Measurements from ENCODE around the gene SLC17A9.
"Not testable (repeated sequence)": the region's sequence is repeated elsewhere in the genome, so short reads cannot be mapped to it uniquely, and the experiment has no call there.

DNA sequence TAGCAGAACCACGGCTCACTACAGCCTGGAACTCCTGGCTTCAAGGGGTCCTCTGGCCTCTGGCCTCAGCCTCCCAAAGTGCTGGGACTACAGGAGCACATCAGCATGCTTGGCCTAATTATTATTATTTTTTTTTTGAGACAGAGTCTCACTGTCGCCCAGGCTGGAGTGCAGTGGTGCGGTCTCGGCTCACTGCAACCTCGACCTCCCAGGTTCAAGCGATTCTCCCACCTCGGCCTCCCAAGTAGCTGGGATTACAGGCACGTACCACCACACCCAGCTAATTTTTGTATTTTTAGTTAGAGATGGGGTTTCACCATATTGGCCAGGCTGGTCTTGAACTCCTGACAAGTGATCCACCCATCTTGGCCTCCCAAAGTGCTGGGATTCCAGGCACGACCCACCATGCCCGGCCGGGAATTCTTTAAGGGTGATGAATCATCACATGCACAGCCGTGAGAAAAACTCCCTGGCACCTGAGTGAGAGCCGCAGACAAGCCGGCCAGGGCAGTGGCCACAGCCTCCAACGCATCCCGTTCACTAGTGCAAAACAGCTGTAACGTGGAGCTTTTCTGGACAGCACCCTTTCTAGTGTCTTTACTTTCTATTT, 29.3 kb upstream of the SLC17A9 start:
- not testable (repeated sequence) for TF ChIP-seq CTCF, POLR2A (IDR thresholded peaks at IDR 0.05)

Measured in heart left ventricle (tissue), 13 donors.